GM12878 (cell line): ENCODE measurements around the gene CCDC12.

Source experiments
- ATF2 ChIP-seq: IDR thresholded peaks from 2 replicates; pipeline ENCODE4 v1.6.1; 2012; ENCODE audit warnings: low read length, inconsistent platforms
- CTCF ChIP-seq, 3 experiments: IDR thresholded peaks in 2 of 3; conservative IDR thresholded peaks in 1 of 3; 2 replicates each; pipeline ENCODE4 v1.5.1; 2011; ENCODE audit warnings: low read depth in 3 of 3, low read length in 3 of 3, mild to moderate bottlenecking in 3 of 3, control low read depth in 2 of 3, moderate library complexity in 2 of 3, inconsistent platforms in 1 of 3, mixed read lengths in 1 of 3; ENCODE audit not compliant: control insufficient read depth in 2 of 3, insufficient read depth in 1 of 3; ENCODE audit errors: extremely low read depth in 1 of 3
- EP300 ChIP-seq, 2 experiments: fragments of 150-350 bp in 1 of 2; IDR thresholded peaks; 2 replicates each; pipeline ENCODE4 v1.6.1; 2011 to 2012; ENCODE audit warnings: low read depth in 2 of 2, low read length in 2 of 2, borderline replicate concordance in 1 of 2, improper control_type of control experiment in 1 of 2, inconsistent platforms in 1 of 2; ENCODE audit not compliant: control insufficient read depth in 1 of 2
- FOS ChIP-seq: IDR thresholded peaks from 3 replicates; pipeline ENCODE4 v1.6.1; 2011; ENCODE audit warnings: borderline replicate concordance; ENCODE audit not compliant: insufficient read length; ENCODE audit errors: extremely low read depth
- JUNB ChIP-seq: IDR thresholded peaks from 2 replicates; pipeline ENCODE4 v1.6.1; 2016; ENCODE audit warnings: antibody characterized with exemption, mild to moderate bottlenecking
- SUPT20H ChIP-seq: IDR thresholded peaks from 2 replicates; pipeline ENCODE4 v1.6.1; 2011; ENCODE audit warnings: low read depth, mild to moderate bottlenecking, low read length, moderate library complexity, borderline replicate concordance; ENCODE audit not compliant: control insufficient read depth
- TBL1XR1 ChIP-seq: IDR thresholded peaks from 2 replicates; pipeline ENCODE4 v1.6.1; 2012; ENCODE audit warnings: low read depth, low read length, improper control_type of control experiment

- TF ChIP-seq CTCF (IDR thresholded peaks at IDR 0.05 in 2 of 3, conservative IDR thresholded peaks at IDR 0.05 in 1 of 3; ENCODE audit: control insufficient read depth in 2 of 3, extremely low read depth in 1 of 3, insufficient read depth in 1 of 3, low read depth in 3 of 3, low read length in 3 of 3) (no peak), FOS (no peak), ATF2 (no peak), SUPT20H (no peak), JUNB (no peak), TBL1XR1 (no peak), EP300 (IDR thresholded peaks at IDR 0.05; ENCODE audit: borderline replicate concordance in 1 of 2, control insufficient read depth in 1 of 2, low read depth in 2 of 2, low read length in 2 of 2) (no peak)
Measured at GRCh38 chr3:47003461-47004368, 27.2 kb upstream of the CCDC12 start.
